ENCODE data around the gene PSME4.

Gene PSME4

DNA sequence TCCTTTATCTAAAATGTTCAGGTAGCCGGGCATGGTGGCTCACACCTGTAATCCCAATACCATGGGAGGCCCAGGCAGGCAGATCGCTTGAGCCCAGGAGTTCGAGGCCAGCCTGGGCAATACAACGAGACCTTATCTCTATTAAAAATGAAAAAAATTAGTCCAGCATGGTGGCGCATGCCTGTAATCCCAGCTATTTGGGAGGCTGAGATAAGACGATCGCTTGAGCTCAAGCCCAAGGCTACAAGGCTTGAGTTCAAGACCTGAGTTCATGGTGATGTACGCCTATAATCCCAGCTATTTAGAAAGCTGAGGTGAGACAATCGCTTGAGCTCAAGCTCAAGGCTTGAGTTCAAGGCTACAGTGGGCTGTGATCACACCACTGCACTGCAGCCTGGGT, 65.4 kb downstream of the PSME4 start:
- TF ChIP-seq FOXP2 (optimal IDR thresholded peaks at IDR 0.05; ENCODE audit: borderline replicate concordance, extremely low read depth, extremely low read length, insufficient read depth) (no peak), POLR2AphosphoS5 (IDR thresholded peaks at IDR 0.05; ENCODE audit: low read depth, low read length) (no peak), SIN3A (IDR thresholded peaks at IDR 0.05; ENCODE audit: borderline replicate concordance, insufficient read depth, low read length) (no peak), TAF1 (IDR thresholded peaks at IDR 0.05; ENCODE audit: borderline replicate concordance, insufficient read depth, low read length) (no peak)
- TF ChIP-seq, protein P1, sequence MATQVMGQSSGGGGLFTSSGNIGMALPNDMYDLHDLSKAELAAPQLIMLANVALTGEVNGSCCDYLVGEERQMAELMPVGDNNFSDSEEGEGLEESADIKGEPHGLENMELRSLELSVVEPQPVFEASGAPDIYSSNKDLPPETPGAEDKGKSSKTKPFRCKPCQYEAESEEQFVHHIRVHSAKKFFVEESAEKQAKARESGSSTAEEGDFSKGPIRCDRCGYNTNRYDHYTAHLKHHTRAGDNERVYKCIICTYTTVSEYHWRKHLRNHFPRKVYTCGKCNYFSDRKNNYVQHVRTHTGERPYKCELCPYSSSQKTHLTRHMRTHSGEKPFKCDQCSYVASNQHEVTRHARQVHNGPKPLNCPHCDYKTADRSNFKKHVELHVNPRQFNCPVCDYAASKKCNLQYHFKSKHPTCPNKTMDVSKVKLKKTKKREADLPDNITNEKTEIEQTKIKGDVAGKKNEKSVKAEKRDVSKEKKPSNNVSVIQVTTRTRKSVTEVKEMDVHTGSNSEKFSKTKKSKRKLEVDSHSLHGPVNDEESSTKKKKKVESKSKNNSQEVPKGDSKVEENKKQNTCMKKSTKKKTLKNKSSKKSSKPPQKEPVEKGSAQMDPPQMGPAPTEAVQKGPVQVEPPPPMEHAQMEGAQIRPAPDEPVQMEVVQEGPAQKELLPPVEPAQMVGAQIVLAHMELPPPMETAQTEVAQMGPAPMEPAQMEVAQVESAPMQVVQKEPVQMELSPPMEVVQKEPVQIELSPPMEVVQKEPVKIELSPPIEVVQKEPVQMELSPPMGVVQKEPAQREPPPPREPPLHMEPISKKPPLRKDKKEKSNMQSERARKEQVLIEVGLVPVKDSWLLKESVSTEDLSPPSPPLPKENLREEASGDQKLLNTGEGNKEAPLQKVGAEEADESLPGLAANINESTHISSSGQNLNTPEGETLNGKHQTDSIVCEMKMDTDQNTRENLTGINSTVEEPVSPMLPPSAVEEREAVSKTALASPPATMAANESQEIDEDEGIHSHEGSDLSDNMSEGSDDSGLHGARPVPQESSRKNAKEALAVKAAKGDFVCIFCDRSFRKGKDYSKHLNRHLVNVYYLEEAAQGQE (IDR thresholded peaks at IDR 0.05; ENCODE audit: insufficient read depth in 1 of 2, low read depth in 2 of 2, low read length in 2 of 2): no peak

DNA sequence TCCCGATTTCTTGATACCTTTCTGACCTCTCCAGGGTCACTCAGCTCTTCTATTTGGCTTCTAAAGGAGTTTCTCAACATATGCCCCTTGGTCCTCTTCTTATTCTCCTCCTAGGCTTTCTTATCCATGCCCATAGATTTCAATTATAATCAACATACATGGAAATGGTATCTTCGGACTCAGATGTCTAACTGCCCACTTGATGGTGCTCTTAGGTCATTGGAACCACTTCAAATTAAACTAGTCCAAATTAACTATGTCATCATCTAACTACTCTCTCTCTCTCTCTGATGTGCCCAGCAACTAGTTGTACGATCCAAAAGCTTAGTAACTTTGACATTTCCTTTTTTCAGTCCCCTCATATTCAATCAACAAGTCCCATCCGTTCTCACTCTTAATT, 67.8 kb downstream of the PSME4 start:
- TF ChIP-seq TAF1 (IDR thresholded peaks at IDR 0.05; ENCODE audit: borderline replicate concordance, insufficient read depth, low read length) (no peak), POLR2AphosphoS5 (IDR thresholded peaks at IDR 0.05; ENCODE audit: low read depth, low read length) (no peak), FOXP2 (optimal IDR thresholded peaks at IDR 0.05; ENCODE audit: borderline replicate concordance, extremely low read depth, extremely low read length, insufficient read depth) (no peak), SIN3A (IDR thresholded peaks at IDR 0.05; ENCODE audit: borderline replicate concordance, insufficient read depth, low read length) (no peak)
- TF ChIP-seq, protein P1 (IDR thresholded peaks at IDR 0.05; ENCODE audit: insufficient read depth in 1 of 2, low read depth in 2 of 2, low read length in 2 of 2): no peak

DNA sequence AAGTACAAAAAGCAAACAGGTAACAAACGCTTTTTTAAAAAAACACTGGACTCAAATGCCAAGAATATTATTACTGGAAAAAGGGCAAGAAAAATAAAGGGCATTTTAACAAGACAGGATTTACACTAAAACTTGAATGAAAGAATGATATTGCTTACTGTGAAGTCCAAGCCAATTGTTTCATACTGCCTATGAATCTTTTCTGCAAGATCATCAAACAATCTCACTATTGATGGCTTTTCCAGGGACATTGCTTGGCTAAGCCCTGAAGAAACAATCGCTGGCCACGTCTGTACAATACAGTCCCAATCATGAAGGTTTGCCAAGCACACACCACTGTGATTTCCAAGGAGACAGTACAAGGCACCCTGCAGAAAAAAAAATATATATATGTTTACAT, 69.6 kb downstream of the PSME4 start:
- TF ChIP-seq POLR2AphosphoS5 (IDR thresholded peaks at IDR 0.05; ENCODE audit: low read depth, low read length) (no peak), TAF1 (IDR thresholded peaks at IDR 0.05; ENCODE audit: borderline replicate concordance, insufficient read depth, low read length) (no peak), FOXP2 (optimal IDR thresholded peaks at IDR 0.05; ENCODE audit: borderline replicate concordance, extremely low read depth, extremely low read length, insufficient read depth) (no peak), SIN3A (IDR thresholded peaks at IDR 0.05; ENCODE audit: borderline replicate concordance, insufficient read depth, low read length) (no peak)
- TF ChIP-seq, protein P1 (IDR thresholded peaks at IDR 0.05; ENCODE audit: insufficient read depth in 1 of 2, low read depth in 2 of 2, low read length in 2 of 2): no peak

DNA sequence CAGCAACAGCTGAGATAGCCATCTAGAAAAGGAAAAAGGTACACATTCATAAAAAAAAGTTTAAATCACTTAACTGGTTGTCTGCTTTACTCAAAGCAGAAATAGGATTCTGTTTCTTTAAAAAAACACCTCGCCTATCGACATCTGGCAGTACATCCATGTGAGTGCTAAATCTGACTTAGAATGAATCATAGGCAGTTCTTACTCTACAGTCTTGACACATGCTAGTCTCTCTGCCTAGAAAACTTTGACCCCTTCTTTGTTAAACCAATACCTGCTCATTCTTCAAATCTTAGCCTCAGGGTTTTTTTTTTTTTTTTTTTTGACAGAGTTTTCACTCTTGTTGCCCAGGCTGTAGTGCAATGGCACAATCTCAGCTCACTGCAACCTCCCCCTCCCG, 73.9 kb downstream of the PSME4 start:
- TF ChIP-seq, protein P1 (IDR thresholded peaks at IDR 0.05; ENCODE audit: insufficient read depth in 1 of 2, low read depth in 2 of 2, low read length in 2 of 2): no peak
- no peak for TF ChIP-seq FOXP2 (optimal IDR thresholded peaks at IDR 0.05; ENCODE audit: borderline replicate concordance, extremely low read depth, extremely low read length, insufficient read depth)
- TF ChIP-seq SIN3A (IDR thresholded peaks at IDR 0.05; ENCODE audit: borderline replicate concordance, insufficient read depth, low read length): no peak
- TF ChIP-seq TAF1 (IDR thresholded peaks at IDR 0.05; ENCODE audit: borderline replicate concordance, insufficient read depth, low read length): no peak
- TF ChIP-seq POLR2AphosphoS5 (IDR thresholded peaks at IDR 0.05; ENCODE audit: low read depth, low read length): no peak

Data from PFSK-1 (cell line).